ENCODE data around the gene NOS3.

DNA sequence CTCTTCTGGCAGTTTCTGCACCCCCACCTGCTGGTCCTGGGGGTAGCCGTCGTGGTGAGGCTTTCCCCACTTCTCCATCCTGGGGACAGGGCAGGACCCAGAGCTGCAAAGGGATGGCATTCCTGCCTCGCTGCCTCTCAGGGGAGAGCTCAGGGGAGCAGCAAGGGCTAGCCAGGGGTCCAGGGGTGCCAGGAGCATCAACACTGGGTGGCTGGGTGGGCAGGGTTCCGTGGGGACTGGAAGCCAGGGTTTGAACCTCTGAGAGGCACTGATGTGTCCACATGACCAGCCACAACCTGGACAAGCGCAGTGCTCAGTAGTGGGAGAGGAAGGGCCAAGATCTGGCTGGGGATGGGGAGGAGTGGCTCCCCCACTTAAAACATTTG is 43.0 kb downstream of the NOS3 start:
- TF ChIP-seq POLR2A (IDR thresholded peaks at IDR 0.05) (no peak), CTCF (IDR thresholded peaks at IDR 0.05 in 8 of 11, conservative IDR thresholded peaks at IDR 0.05 in 3 of 11) (no peak), POLR2AphosphoS5 (IDR thresholded peaks at IDR 0.05) (no peak)

Data from spleen (tissue), 7 donors.